H54 (cell line): ENCODE results near the gene BCL2L1.
"Not testable (repeated sequence)": the region's sequence is repeated elsewhere in the genome, so short reads cannot be mapped to it uniquely, and the experiment has no call there.

ENCODE experiments used
- DNase-seq: peaks from one replicate; pipeline ENCODE4 v3.0.0; 2011; ENCODE audit warnings: low spot score, mixed read lengths; ENCODE audit not compliant: insufficient read length
- FAIRE-seq: peaks from 3 replicates; lab custom pipeline; 2011; peaks lifted over from hg19 to GRCh38; lab: Jason Lieb, UNC
- POLR2A ChIP-seq: IDR thresholded peaks from 2 replicates; pipeline ENCODE4 v1.6.1; 2011; ENCODE audit warnings: low read depth, mild to moderate bottlenecking, low read length

The BCL2L1 gene

DNA sequence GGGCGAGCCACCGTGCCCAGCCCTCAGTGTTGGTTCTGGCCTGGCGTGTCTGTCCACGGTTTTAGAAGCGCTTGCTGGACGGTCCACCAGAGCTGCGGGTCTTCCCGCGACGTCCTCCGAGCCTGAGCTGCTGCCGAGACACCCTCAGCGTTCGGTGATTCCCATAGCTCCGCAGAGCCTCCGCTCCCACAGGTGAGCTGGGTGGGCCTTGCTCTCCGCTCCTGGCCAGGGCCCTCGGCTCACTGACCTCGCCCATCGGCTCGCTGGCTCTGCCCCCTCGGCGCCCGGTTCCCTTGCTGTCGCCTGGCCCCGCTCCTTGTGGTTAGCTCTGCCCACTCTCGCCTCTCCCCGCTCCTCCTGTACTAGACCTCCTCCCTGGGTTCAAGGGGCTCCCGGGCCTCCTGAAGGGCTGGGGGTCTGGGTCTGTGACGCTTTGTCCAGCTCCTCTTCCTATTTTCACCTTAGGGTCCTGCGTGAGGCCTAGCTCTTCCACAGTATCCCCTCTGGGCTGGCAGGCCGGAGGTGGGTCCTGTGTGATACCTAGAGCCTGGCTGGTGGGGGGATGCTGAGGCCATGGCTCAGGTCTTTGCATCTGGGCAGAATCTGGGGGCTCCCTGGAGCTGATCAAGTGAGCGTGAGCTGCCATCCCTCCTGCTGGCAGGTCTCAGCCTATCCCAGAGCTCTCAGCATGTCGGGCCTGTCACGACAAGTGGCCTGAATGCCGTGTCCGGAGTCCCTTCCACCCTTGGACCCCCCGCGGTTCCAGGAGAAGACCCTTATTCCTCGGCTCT is 89.9 kb downstream of the BCL2L1 start:
- FAIRE-seq (no peak), DNase-seq (no peak)
- no peak for TF ChIP-seq POLR2A

DNA sequence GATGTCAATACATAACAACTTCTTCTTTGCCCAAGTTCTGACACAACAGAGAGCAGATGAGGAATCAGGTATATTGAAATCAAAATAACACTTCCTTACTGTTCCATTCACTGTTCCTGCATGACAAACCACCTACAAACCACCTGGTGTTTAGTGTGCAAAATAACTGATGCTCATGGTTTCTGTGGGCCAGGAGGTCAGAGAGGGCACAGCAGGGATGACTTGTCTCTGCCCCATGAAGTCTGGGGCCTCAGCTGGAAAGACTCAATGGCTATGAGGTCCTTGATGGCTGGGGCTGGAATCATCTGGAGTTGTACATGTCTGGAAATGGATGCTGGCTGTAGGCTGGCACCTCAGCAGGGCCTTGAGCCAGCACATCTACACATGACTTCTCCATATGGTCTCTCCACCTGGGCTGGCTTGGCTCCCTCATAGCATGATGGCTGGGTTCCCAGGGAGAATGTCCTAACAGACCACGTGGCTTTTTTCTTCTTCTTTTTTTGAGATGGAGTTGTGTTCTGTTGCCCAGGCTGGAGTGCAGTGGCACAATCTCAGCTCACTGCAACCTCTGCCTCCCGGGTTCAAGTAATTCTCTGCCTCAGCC is 92.4 kb downstream of the BCL2L1 start:
- TF ChIP-seq POLR2A = no peak
- no peak for DNase-seq
- no peak for FAIRE-seq

DNA sequence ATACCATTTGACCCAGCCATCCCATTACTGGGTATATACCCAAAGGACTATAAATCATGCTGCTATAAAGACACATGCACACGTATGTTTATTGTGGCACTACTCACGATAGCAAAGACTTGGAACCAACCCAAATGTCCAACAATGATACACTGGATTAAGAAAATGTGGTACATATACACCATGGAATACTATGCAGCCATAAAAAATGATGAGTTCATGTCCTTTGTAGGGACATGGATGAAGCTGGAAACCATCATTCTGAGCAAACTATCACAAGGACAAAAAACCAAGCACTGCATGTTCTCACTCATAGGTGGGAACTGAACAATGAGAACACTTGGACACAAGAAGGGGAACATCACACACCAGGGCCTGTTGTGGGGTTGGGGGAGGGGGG is 94.6 kb downstream of the BCL2L1 start:
- not testable (repeated sequence) for DNase-seq, FAIRE-seq

DNA sequence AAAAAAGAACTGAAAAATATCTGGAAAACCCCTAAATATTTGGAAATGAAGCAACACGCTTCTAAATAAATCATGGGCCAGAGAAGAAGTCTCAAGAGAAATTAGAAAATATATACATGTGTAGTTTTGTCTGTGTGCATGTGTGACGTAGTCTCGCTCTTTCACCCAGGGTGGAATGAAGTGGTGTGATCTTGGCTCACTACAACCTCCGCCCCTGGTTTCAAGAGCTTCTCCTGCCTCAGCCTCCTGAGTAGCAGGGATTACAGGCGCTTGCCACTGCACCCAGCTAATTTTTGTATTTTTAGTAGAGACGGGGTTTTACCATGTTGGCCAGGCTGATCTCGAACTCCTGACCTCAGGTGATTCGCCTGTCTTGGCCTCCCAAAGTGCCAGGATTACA is 96.1 kb downstream of the BCL2L1 start:
- not testable (repeated sequence) for DNase-seq, FAIRE-seq

DNA sequence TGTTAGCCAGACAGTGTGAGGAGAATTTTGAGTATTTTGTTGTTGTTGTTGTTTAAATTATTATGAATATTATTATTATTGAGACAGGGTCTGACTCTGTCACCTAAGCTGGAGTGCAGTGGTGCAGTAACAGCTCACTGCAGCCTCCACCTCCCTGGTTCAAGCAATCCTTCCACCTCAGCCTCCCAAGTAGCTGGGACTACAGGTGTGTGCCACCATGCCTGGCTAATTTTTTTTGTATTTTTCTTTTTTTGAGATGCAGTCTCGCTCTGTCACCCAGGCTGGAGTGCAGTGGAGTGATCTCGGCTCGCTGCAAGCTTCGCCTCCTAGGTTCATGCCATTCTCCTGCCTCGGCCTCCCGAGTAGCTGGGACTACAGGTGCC is 99.6 kb downstream of the BCL2L1 start:
- not testable (repeated sequence) for DNase-seq, FAIRE-seq

DNA sequence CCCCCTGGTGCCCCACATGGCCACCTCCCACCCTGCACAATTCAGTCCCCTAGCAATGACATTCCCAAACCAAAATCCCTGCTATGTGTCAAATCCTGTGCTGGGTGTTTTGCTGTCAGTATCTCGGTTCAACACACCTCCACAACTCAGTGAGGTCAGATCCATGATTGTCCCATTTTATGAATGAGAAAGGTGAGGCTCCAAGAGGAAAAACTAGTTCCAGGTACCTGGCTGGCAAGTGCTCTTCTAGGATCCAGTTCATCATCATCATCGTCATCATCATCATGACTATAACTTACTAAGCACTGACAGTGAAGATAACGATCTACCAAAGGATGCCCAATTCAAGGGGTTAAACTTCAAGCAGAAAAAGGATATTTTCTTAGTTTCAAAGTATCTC is 102.4 kb downstream of the BCL2L1 start:
- DNase-seq (no peak), FAIRE-seq (no peak)
- TF ChIP-seq POLR2A = no peak

DNA sequence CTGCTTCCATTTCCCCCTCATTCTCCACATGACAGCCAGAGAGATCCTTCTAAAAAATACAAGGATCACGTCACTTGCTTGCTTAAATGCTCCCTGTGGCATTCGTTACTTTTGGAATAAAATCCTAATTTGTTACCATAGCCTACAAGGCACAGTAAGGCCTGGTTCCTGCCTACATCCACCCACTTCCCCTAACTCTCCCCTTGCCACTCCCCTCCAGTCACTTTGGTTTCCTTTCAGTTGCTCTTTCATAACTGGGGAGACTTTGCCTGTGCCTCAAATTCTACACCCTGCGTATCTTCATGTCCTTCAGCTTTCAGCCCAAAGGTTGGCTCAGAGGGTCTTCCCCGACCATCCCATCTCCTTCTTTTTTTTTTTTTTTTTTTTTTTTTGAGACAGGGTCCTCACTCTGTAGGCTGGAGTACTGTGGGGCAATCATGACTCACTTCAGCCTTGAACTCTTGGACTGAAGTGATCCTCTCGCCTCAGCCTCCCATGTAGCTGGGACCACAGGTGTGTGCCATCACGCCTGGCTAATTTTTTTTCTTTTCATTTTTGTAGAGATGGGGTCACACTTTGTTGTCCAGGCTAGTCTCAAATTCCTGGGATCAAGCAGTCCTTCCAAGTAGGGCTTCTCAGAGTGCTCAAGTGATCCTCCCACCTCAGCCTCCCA is 105.1 kb downstream of the BCL2L1 start:
- FAIRE-seq (no peak), DNase-seq (no peak)
- TF ChIP-seq POLR2A = no peak

DNA sequence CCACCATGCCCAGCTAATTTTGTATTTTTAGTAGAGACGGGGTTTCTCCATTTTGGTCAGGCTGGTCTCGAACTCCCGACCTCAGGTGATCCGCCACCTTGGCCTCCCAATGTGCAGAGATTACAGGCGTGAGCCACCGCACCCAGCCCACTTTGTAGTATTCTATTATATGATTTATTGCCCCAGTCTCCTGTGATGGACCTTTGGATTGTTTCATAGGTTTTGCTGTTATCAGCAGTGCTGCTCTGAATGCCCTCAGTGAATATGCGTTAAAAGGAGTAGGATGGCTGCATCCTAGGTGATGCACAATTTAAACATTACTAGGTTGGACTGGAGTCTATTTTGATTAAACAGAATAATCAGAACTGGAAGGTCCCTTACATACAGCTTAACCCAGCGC is 107.3 kb downstream of the BCL2L1 start:
- FAIRE-seq = no peak

More for the DNA sequence above, 107.3 kb downstream of the BCL2L1 start:
- no peak for TF ChIP-seq POLR2A
- DNase-seq = no peak
